Fibroblast of pulmonary artery (primary cell): ENCODE results near the gene SEC63.

Experiments
- DNase-seq: peaks from one replicate; pipeline ENCODE4 v3.0.0-alpha.2; 2010; ENCODE audit warnings: low read depth
- H3K4me3 ChIP-seq: replicated peaks from 2 replicates; pipeline ENCODE4 v1.5.1; 2011; ENCODE audit warnings: low read depth, mild to moderate bottlenecking, control low read depth, low read length, moderate library complexity
- TF ChIP-seq, protein P1 (sequence below): IDR thresholded peaks from 2 replicates; pipeline ENCODE4 v1.5.1; 2011; ENCODE audit warnings: mild to moderate bottlenecking, control low read depth, low read length, inconsistent platforms; ENCODE audit errors: missing control alignments

The SEC63 gene

DNA sequence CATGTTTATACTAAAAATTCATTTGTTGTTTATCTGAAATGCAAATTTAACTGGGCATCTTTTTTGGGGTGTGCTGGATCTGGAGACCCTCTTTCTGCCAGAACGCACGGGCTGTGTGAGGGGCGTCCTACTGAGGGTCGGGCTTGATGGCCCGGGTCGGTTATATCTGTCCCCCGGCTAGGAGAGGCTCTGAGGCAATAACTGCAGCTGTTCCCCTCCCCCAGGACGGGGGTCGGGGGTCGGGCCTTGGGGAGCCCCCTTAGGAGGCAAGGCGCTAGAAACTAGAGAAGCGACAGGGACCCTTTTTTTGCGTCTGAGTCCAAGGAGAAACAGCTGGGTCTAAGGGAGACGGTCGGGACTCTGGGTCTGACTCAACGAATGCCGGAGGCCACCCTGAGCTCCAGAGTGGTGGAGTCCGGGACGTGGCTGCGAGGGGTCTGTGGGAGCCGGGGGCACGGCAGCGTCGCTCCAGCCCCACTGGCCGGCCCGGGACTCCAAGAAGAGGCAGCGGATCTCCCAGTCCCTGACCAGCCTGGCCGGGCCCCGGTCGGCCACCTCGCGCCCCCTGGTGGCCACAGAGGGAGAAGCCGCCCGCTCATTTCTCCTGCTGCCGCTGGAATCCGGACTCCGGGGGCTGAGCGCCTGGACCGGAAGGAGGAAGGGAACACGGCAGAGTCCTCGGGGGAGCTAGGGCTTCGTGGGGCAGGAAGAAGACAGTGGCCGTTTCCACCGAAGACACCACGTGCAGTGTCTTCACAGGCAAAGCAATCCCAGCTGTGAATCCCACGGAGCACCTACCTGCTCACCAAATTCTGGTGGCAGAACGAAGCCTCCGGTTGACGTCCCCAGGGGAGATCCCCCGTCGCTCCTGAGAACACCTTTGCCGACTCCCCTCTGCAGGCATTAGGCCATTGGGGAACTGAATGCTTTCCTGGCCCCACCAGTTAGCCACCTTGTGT is 109.9 kb downstream of the SEC63 start:
- peak; percentile 75 for DNase-seq
- H3K4me3 ChIP-seq, result peak overlapping the region; percentile 60
- TF ChIP-seq, protein P1, sequence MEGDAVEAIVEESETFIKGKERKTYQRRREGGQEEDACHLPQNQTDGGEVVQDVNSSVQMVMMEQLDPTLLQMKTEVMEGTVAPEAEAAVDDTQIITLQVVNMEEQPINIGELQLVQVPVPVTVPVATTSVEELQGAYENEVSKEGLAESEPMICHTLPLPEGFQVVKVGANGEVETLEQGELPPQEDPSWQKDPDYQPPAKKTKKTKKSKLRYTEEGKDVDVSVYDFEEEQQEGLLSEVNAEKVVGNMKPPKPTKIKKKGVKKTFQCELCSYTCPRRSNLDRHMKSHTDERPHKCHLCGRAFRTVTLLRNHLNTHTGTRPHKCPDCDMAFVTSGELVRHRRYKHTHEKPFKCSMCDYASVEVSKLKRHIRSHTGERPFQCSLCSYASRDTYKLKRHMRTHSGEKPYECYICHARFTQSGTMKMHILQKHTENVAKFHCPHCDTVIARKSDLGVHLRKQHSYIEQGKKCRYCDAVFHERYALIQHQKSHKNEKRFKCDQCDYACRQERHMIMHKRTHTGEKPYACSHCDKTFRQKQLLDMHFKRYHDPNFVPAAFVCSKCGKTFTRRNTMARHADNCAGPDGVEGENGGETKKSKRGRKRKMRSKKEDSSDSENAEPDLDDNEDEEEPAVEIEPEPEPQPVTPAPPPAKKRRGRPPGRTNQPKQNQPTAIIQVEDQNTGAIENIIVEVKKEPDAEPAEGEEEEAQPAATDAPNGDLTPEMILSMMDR, result peak; percentile 76

DNA sequence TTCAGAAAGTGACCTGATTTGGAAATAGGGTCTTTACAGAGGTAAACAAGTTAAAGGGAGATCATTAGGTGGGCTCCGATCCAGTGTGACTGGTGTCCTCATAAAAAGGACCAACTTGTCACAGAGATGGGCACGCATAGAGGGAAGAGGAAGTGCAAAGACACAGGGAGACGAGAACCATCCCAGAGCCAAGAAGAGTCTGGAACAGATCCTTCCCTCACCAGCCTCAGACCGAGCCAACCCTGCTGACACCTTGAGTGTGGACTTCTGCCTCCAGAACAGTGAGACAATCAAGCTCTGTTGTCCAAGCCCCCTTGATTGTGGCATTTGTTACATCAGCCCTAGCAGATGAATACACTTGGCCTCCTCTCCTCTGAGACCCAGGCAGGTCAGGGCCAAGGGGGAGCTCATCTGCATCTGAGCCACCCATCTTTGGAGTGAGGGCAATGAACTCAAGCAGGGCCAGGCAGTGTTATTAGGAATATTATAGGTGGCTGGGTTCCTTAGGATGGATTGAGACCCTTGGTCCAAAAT is 111.7 kb downstream of the SEC63 start:
- TF ChIP-seq, protein P1, result no peak
- H3K4me3 ChIP-seq, result no peak overlapping the region
- no peak for DNase-seq

DNA sequence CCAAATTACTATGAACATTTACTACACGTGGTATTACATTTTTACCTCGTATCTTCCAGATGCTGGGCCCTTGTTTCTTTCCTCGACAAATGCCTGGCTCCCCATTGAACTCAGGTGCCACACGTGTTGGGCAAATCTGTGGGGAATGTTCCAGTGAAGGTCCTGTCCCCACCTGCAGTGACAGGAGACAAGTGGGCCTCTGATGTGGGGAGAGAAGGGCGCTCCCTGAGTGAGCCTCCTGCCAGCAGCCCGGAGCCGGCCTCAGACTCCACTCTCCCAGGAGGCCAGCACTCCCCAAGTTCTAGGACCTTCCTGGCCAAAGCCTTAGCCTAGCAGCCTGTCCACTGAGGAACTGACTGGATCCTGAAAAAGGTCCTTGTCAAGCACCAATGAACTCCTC is 112.2 kb downstream of the SEC63 start:
- no peak for DNase-seq
- TF ChIP-seq, protein P1, result no peak

DNA sequence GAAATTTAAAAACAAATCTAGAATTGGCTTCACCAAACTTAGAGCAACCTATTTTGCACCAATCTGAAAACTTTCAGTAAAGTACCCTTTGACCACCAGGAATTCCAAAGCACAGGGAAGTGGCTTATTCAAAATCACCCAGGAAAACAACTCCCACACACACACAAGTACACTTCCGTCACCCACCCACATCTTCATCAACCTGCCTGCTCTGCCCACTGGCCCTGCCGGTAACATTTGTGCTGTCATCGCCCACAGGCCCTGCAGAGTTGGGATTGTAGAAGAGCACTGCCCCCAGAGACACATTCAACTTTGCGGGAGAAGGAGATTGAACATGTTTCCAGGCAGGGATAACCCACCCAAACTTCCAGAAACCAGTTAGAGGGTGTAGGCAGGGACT is 114.6 kb downstream of the SEC63 start:
- DNase-seq, result no peak
- TF ChIP-seq, protein P1, result no peak
- no peak overlapping the region for H3K4me3 ChIP-seq

More for the DNA sequence above, 112.2 kb downstream of the SEC63 start:
- H3K4me3 ChIP-seq, result no peak overlapping the region

DNA sequence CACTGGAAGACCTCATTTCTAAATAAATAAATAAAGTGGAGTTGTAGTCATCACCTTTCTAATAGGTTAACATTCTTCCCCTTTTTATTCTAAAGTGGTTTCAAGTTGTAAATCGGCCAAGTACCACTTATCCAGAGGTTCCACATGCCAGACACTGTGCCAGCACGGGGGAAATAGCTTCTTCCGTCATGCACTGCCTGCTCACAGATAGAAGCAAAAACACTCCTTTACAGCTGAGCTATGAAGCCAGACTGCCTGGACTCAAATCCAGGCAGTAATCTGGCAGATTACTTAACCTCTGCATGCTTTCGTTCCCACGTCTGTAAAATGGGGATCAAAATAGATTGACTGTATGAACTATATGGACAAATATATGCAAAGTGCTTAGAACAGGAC is 116.7 kb downstream of the SEC63 start:
- no peak overlapping the region for H3K4me3 ChIP-seq
- no peak for DNase-seq
- TF ChIP-seq, protein P1, result no peak

DNA sequence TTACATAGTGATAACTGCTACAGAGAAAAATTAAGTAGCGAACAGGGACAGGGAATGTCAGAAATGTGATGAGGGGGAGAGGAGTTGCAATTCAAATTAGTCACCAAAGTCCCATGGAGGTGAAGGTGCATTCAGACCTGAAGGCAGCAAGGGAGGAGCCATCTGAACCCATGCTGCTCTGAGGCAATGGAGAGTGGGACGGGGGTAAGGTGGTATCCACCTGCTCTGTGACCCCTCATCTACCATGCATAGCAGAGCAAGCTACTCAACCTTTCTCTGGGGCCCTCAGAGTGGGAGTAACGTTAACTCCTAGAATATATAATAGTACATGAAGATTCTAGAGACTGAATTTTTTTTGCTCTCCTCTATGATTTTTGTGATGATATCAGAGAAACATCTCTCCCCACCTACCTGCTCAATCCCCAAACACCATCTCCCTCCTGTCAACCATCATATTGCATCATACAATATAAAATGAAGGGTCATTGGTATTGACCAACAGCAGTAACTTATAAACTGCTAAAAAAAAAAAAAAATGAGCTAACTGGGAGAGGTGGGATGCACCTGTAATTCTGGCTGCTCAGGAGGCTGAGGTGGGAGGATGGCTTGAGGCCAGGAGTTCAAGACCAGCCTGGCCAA is 117.3 kb downstream of the SEC63 start:
- TF ChIP-seq, protein P1, result no peak
- DNase-seq, result no peak

More for the DNA sequence above, 117.3 kb downstream of the SEC63 start:
- H3K4me3 ChIP-seq, result no peak overlapping the region
